ENCODE results near the gene KCNK3. TPM values are rescaled to one million over a fixed set of nuclear protein-coding genes. Genes with fewer than 3 reads are reported as not detected.

KCNK3 gene
- total RNA-seq, 1 experiment from 2014 or later, result 0.09 TPM

GRCh38 chr2:26722911-26723310 is 30.4 kb downstream of the KCNK3 start:
- H3K27ac ChIP-seq (ENCODE audit: insufficient read length, low read depth, low read length), result no peak overlapping the region
- no peak overlapping the region for H3K56ac ChIP-seq (ENCODE audit: insufficient read length, low read depth, low read length)
- TF ChIP-seq CTCF (conservative IDR thresholded peaks at IDR 0.05), result no peak
- DNase-seq, result no peak
- no peaks in the 10 kb centered on the region for H3K79me1 ChIP-seq (ENCODE audit: insufficient read depth, low read depth, low read length, poor library complexity, severe bottlenecking)
- Mint-ChIP-seq H3K27ac (peak overlapping the region in 1 of 3 experiments; percentile 45; a peak in 1 of 7 replicates), H3K4me3 (no peak overlapping the region), H3K27me3 (ENCODE audit: low read depth) (peaks cover 3% of the 10 kb centered on the region), H3K36me3 (ENCODE audit: insufficient read depth in 1 of 3, low read depth in 3 of 3) (no peaks in the 10 kb centered on the region; a peak in 1 of 7 replicates), H3K4me1 (peaks cover 13 to 14% of the 10 kb centered on the region in 2 experiments), H3K9me3 (no peaks in the 10 kb centered on the region)
- WGBS (ENCODE audit: extremely low coverage, insufficient read length, low lambda C conversion rate), result no CpG with 5 or more reads among the region's 1 CpG
- H3T11ph ChIP-seq (ENCODE audit: low read length), result no peak overlapping the region
- H2BK12ac ChIP-seq (ENCODE audit: insufficient read length, low read depth, low read length), result no peak overlapping the region
- H3K27me3 ChIP-seq (ENCODE audit: insufficient read depth, low read length), result no peaks in the 10 kb centered on the region
- no peak overlapping the region for H3K14ac ChIP-seq (ENCODE audit: insufficient read depth, low read length)
- no peak overlapping the region for H4K91ac ChIP-seq (ENCODE audit: insufficient read length, low read depth, low read length)
- no peak overlapping the region for H2BK20ac ChIP-seq (ENCODE audit: low read depth, low read length, poor library complexity, severe bottlenecking)
- no peak overlapping the region for H2BK5ac ChIP-seq (ENCODE audit: insufficient read length, low read length)
- H4K20me1 ChIP-seq (ENCODE audit: control insufficient read depth, insufficient read depth, insufficient read length), result no peaks in the 10 kb centered on the region
- H3K9ac ChIP-seq (ENCODE audit: extremely low read depth, insufficient read length, low read length), result no peak overlapping the region
- H4K8ac ChIP-seq (replicated peaks; ENCODE audit: insufficient read length, low read depth, low read length), result no peak overlapping the region
- H3K23me2 ChIP-seq (ENCODE audit: insufficient read length, low read depth, low read length, poor library complexity, severe bottlenecking), result no peaks in the 10 kb centered on the region
- H2BK15ac ChIP-seq (ENCODE audit: low read depth, low read length), result no peak overlapping the region
- H4K5ac ChIP-seq (ENCODE audit: insufficient read length, low read depth, low read length), result no peak overlapping the region
- H3K18ac ChIP-seq (ENCODE audit: insufficient read length, low read depth, low read length), result no peak overlapping the region
- H2AFZ ChIP-seq (ENCODE audit: low read length), result no peak overlapping the region
- H3K23ac ChIP-seq (ENCODE audit: insufficient read length, low read depth, low read length), result no peak overlapping the region
- no peak overlapping the region for H3K4me2 ChIP-seq (ENCODE audit: insufficient read depth, insufficient read length, low read length)
- H3K4ac ChIP-seq (ENCODE audit: low read depth, low read length), result no peak overlapping the region
- peaks cover 4% of the 10 kb centered on the region; the same call in 1 of the 2 replicates for H3K4me1 ChIP-seq (ENCODE audit: insufficient read depth, low read length)
- H2BK120ac ChIP-seq (ENCODE audit: low read depth, low read length, poor library complexity, severe bottlenecking), result no peak overlapping the region
- H3K9me3 ChIP-seq (ENCODE audit: control insufficient read depth, low read depth, low read length), result no peaks in the 10 kb centered on the region
- H3K79me2 ChIP-seq (ENCODE audit: insufficient read depth, low read length), result no peaks in the 10 kb centered on the region
- H2AK5ac ChIP-seq (ENCODE audit: insufficient read length, low read length), result no peak overlapping the region

Data from H9 (cell line).